ENCODE data around the gene ISOC1. TPM values are rescaled to one million over a fixed set of nuclear protein-coding genes. Genes with fewer than 3 reads are reported as not detected.

ISOC1 gene
- total RNA-seq, 2 experiments from 2014 or later: 6.6 to 7.1 TPM

- CTCF ChIA-PET: no interaction called here
- H3K27me3 ChIP-seq (ENCODE audit: control insufficient read depth in 1 of 2, insufficient read depth in 2 of 2, low read length in 2 of 2): peaks cover 0 to 6% of the 10 kb centered on the region in 2 experiments
- no peaks in the 10 kb centered on the region for H3K9me3 Mint-ChIP-seq
- peaks cover 37% of the 10 kb centered on the region for H3K27me3 Mint-ChIP-seq
- H3K4me1 ChIP-seq (ENCODE audit: insufficient read depth, low read length): no peaks in the 10 kb centered on the region
- ATAC-seq (ENCODE audit: poor library complexity) (no peak), DNase-seq (no peak)
- TF ChIP-seq, protein P1, sequence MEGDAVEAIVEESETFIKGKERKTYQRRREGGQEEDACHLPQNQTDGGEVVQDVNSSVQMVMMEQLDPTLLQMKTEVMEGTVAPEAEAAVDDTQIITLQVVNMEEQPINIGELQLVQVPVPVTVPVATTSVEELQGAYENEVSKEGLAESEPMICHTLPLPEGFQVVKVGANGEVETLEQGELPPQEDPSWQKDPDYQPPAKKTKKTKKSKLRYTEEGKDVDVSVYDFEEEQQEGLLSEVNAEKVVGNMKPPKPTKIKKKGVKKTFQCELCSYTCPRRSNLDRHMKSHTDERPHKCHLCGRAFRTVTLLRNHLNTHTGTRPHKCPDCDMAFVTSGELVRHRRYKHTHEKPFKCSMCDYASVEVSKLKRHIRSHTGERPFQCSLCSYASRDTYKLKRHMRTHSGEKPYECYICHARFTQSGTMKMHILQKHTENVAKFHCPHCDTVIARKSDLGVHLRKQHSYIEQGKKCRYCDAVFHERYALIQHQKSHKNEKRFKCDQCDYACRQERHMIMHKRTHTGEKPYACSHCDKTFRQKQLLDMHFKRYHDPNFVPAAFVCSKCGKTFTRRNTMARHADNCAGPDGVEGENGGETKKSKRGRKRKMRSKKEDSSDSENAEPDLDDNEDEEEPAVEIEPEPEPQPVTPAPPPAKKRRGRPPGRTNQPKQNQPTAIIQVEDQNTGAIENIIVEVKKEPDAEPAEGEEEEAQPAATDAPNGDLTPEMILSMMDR (IDR thresholded peaks at IDR 0.05): no peak
- H3K36me3 Mint-ChIP-seq (ENCODE audit: low read depth): no peaks in the 10 kb centered on the region
- POLR2A ChIA-PET: no interaction called here
- peaks cover 0 to 5% of the 10 kb centered on the region in 2 experiments for H3K9me3 ChIP-seq (ENCODE audit: control insufficient read depth in 1 of 2, insufficient read depth in 1 of 2, low read length in 2 of 2)
- intact Hi-C loops (cut with DNase I, micrococcal nuclease): no loop called here
- no peak overlapping the region for H3K4me3 Mint-ChIP-seq
- no peak overlapping the region for H3K27ac Mint-ChIP-seq
- H3K36me3 ChIP-seq (ENCODE audit: insufficient read depth, low read length): no peaks in the 10 kb centered on the region
- H3K4me1 Mint-ChIP-seq (ENCODE audit: low read depth): no peaks in the 10 kb centered on the region
- no peak overlapping the region for H3K4me3 ChIP-seq (ENCODE audit: low read length)
- H3K27ac ChIP-seq (ENCODE audit: low read depth in 1 of 2, low read length in 2 of 2): no peak overlapping the region
Observed at GRCh38 chr5:129057329-129057728, 37.2 kb upstream of the ISOC1 start.

- CTCF ChIA-PET: no interaction called here
Observed at GRCh38 chr5:129061849-129062248, 32.7 kb upstream of the ISOC1 start.

DNA sequence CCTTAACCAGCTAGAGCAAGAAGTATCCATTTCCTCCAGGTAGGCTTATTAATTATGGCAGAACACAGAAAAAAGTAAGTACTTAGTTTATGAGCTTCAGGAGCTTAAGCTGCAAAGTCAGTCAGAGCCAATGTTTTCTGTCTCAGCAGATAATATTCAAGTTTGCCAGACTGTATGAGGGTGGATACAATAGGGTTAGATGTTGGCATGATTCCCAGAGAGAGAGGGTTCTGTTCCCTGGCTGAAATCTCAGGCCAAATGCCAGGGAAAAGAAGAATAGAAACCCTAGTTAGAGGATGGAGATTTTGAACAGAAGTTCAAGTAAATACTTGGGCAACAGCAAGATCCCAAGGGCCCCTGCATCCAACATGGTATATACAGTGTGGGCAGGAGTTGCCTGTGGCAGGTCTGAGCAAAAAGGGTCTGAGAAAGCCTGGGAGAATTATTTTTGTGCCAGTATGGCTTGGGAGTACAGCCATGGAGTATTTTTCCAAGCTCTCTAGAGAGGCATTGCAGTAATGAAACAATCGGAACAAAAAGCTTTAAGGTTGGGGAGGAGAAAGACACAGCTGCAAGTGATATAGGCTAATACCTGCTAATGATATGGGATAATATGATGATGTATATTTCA is 31.0 kb upstream of the ISOC1 start:
- ChIA-PET CTCF (interaction anchor here (1.0 kb wide), 1 partner anchor 11 kb away, joined by 3 read pairs; no protein-coding TSS in a partner anchor), POLR2A (interaction anchor here (1.4 kb wide), 1 partner anchor 31 kb away, joined by 3 read pairs; the partner anchor contains the start of gene ISOC1)
- intact Hi-C loops (cut with DNase I, micrococcal nuclease): no loop called here
- no peak overlapping the region for H3K4me3 Mint-ChIP-seq
- TF ChIP-seq, protein P1 (IDR thresholded peaks at IDR 0.05): no peak
- Histone ChIP-seq H3K27ac (ENCODE audit: low read depth in 1 of 2, low read length in 2 of 2) (no peak overlapping the region), H3K27me3 (ENCODE audit: control insufficient read depth in 1 of 2, insufficient read depth in 2 of 2, low read length in 2 of 2) (no peaks in the 10 kb centered on the region), H3K9me3 (ENCODE audit: control insufficient read depth in 1 of 2, insufficient read depth in 1 of 2, low read length in 2 of 2) (no peaks in the 10 kb centered on the region), H3K4me1 (ENCODE audit: insufficient read depth, low read length) (no peaks in the 10 kb centered on the region), H3K4me3 (ENCODE audit: low read length) (no peak overlapping the region), H3K36me3 (ENCODE audit: insufficient read depth, low read length) (no peaks in the 10 kb centered on the region)
- no peaks in the 10 kb centered on the region for H3K36me3 Mint-ChIP-seq (ENCODE audit: low read depth)
- no peaks in the 10 kb centered on the region for H3K9me3 Mint-ChIP-seq
- ATAC-seq (ENCODE audit: poor library complexity): no peak
- no peak overlapping the region for H3K27ac Mint-ChIP-seq
- no peak for DNase-seq
- H3K27me3 Mint-ChIP-seq: no peaks in the 10 kb centered on the region
- no peaks in the 10 kb centered on the region for H3K4me1 Mint-ChIP-seq (ENCODE audit: low read depth)

More at GRCh38 chr5:129061849-129062248, 32.7 kb upstream of the ISOC1 start:
- Histone ChIP-seq H3K36me3 (ENCODE audit: insufficient read depth, low read length) (no peaks in the 10 kb centered on the region), H3K4me3 (ENCODE audit: low read length) (no peak overlapping the region), H3K27me3 (ENCODE audit: control insufficient read depth in 1 of 2, insufficient read depth in 2 of 2, low read length in 2 of 2) (no peaks in the 10 kb centered on the region), H3K9me3 (ENCODE audit: control insufficient read depth in 1 of 2, insufficient read depth in 1 of 2, low read length in 2 of 2) (peaks cover 0 to 5% of the 10 kb centered on the region in 2 experiments), H3K4me1 (ENCODE audit: insufficient read depth, low read length) (no peaks in the 10 kb centered on the region), H3K27ac (ENCODE audit: low read depth in 1 of 2, low read length in 2 of 2) (no peak overlapping the region)
- Mint-ChIP-seq H3K9me3 (no peaks in the 10 kb centered on the region), H3K27ac (no peak overlapping the region), H3K36me3 (ENCODE audit: low read depth) (no peaks in the 10 kb centered on the region), H3K4me1 (ENCODE audit: low read depth) (no peaks in the 10 kb centered on the region), H3K4me3 (no peak overlapping the region), H3K27me3 (peaks cover 12% of the 10 kb centered on the region)
- POLR2A ChIA-PET: no interaction called here
- ATAC-seq (ENCODE audit: poor library complexity) (no peak), DNase-seq (no peak)
- TF ChIP-seq, protein P1 (IDR thresholded peaks at IDR 0.05): no peak
- intact Hi-C loops (cut with DNase I, micrococcal nuclease): no loop called here

Measured in CD4-positive, alpha-beta T cell (primary cell).